ENCODE measurements around the gene SLC12A4. TPM values are rescaled to one million over a fixed set of nuclear protein-coding genes. Genes with fewer than 3 reads are reported as not detected.
A peak's percentile ranks its signal among the peaks of the same experiment; 100 is the strongest.
"Not testable (repeated sequence)": the region's sequence is repeated elsewhere in the genome, so short reads cannot be mapped to it uniquely, and the experiment has no call there.

SLC12A4 gene
- polyA plus RNA-seq, 2 of the 4 experiments (the other 2 are of a cell fraction), result 18.2 to 33.2 TPM

- POLR2A ChIA-PET; H3K27ac ChIP-seq; FAIRE-seq; H3K9me3 ChIP-seq; DNase-seq (ENCODE audit: low read depth in 1 of 2, low spot score in 1 of 2); H3K4me1 ChIP-seq; H3K4me2 ChIP-seq; H3K4me3 ChIP-seq: not testable (repeated sequence)
- ATAC-seq, result peak; percentile 41 to 48; a peak in 3 of 6 replicates
- CTCF ChIA-PET, result interaction anchor here (0.6 to 1.8 kb wide), 9 partner anchors 10 to 328 kb away, joined by 3 to 8 read pairs (median 3); partner anchors contain the start of genes DDX28 and DUS2
- 72% methylated on average over 18 of the region's 18 CpGs for WGBS (ENCODE audit: missing lambda C conversion rate)
These were observed 30.6 kb upstream of the SLC12A4 start, which contains the start of gene DPEP2 for GRCh38 chr16:67998779-67999688. DPEP2 (minus strand) TSS chr16:67999484; CDS start chr16:67993212, 6,272 bp downstream.

- H3K4me1 ChIP-seq; ATAC-seq; POLR2A ChIA-PET; H3K9me3 ChIP-seq; FAIRE-seq; DNase-seq (ENCODE audit: low read depth in 1 of 2, low spot score in 1 of 2); H3K27ac ChIP-seq; H3K4me2 ChIP-seq; H3K4me3 ChIP-seq: not testable (repeated sequence)
- CTCF ChIA-PET, result interaction anchor here (1.1 to 1.8 kb wide), 6 partner anchors 9 to 327 kb away, joined by 3 to 8 read pairs (median 3); no protein-coding TSS in a partner anchor
- WGBS (ENCODE audit: missing lambda C conversion rate), result 86% methylated on average over 14 of the region's 36 CpGs
These were observed 29.9 kb upstream of the SLC12A4 start for GRCh38 chr16:67998231-67998778.

GRCh38 chr16:67996666-67997065 is 28.2 kb upstream of the SLC12A4 start:
- H3K4me2 ChIP-seq, result no peak overlapping the region
- FAIRE-seq (no peak), ATAC-seq (no peak), DNase-seq (ENCODE audit: low read depth in 1 of 2, low spot score in 1 of 2) (no peak)
- no peaks in the 10 kb centered on the region for H3K9me3 ChIP-seq
- peaks cover 5% of the 10 kb centered on the region; the same call in 1 of the 3 replicates for H3K4me1 ChIP-seq
- WGBS (ENCODE audit: missing lambda C conversion rate), result 95% methylated on average over 5 of the region's 5 CpGs
- ChIA-PET CTCF (interaction anchor here (0.6 to 3.7 kb wide), 4 partner anchors 44 to 475 kb away, joined by 3 to 21 read pairs (median 4); no protein-coding TSS in a partner anchor), POLR2A (no interaction called here)
- no peak overlapping the region for H3K4me3 ChIP-seq
- H3K27ac ChIP-seq, result no peak overlapping the region
- TF ChIP-seq HOXB13 (CRISPR knock-in tag; IDR thresholded peaks at IDR 0.05; ENCODE audit: low read depth) (no peak), BCL3 (IDR thresholded peaks at IDR 0.05) (no peak), SMC3 (IDR thresholded peaks at IDR 0.05) (no peak), TFCP2L1 (CRISPR knock-in tag; IDR thresholded peaks at IDR 0.05) (no peak), RARB (CRISPR knock-in tag; IDR thresholded peaks at IDR 0.05) (no peak), CHD4 (IDR thresholded peaks at IDR 0.05; ENCODE audit: borderline replicate concordance) (no peak)

GRCh38 chr16:67995423-67995822 is 27.0 kb upstream of the SLC12A4 start:
- FAIRE-seq, result no peak
- no peak for DNase-seq (ENCODE audit: low read depth in 1 of 2, low spot score in 1 of 2)
- Histone ChIP-seq H3K4me2 (no peak overlapping the region), H3K4me3 (no peak overlapping the region), H3K9me3 (no peaks in the 10 kb centered on the region), H3K4me1 (peaks cover 5% of the 10 kb centered on the region; the same call in 1 of the 3 replicates), H3K27ac (no peak overlapping the region)
- POLR2A ChIA-PET, result no interaction called here
- no peak for TF ChIP-seq ATOH8 (CRISPR knock-in tag; IDR thresholded peaks at IDR 0.05; ENCODE audit: low read depth)
- no peak for TF ChIP-seq BCL3 (IDR thresholded peaks at IDR 0.05)
- no peak for TF ChIP-seq REST (IDR thresholded peaks at IDR 0.05)
- CTCF ChIA-PET, result interaction anchor here (1.0 to 3.7 kb wide), 4 partner anchors 11 to 234 kb away, joined by 3 to 21 read pairs (median 3); no protein-coding TSS in a partner anchor
- no peak for ATAC-seq
- WGBS (ENCODE audit: missing lambda C conversion rate), result 32% methylated on average over 5 of the region's 5 CpGs

- H3K9me3 ChIP-seq; H3K4me3 ChIP-seq; H3K4me1 ChIP-seq; H3K4me2 ChIP-seq; FAIRE-seq; POLR2A ChIA-PET; ATAC-seq; DNase-seq (ENCODE audit: low read depth in 1 of 2, low spot score in 1 of 2): not testable (repeated sequence)
- H3K27ac ChIP-seq, result peak overlapping the region in 1 of 2 experiments; percentile 82; a peak in 4 of 6 replicates
- CTCF ChIA-PET, result interaction anchor here (0.5 to 3.7 kb wide), 23 partner anchors 9 to 435 kb away, joined by 3 to 21 read pairs (median 4); no protein-coding TSS in a partner anchor
- WGBS (ENCODE audit: missing lambda C conversion rate), result 97% methylated on average over 6 of the region's 6 CpGs
These were observed 25.6 kb upstream of the SLC12A4 start for GRCh38 chr16:67994040-67994408.

Measured in A549 (cell line).